Endothelial cell of umbilical vein (primary cell): ENCODE measurements around the gene FREM3. TPM values are rescaled to one million over a fixed set of nuclear protein-coding genes. Genes with fewer than 3 reads are reported as not detected.

ENCODE experiments used
- BruUV-seq: library from RNA; stranded (reverse); fragments of 400-500 nt; replicated peaks from 2 replicates; lab custom pipeline; 2021; lab: Mats Ljungman, UMichigan
- CTCF ChIA-PET: fragments of 300-600, 350-600 bp; sonication (Branson Sonifier 250); formaldehyde crosslinking; loops from one replicate; lab custom pipeline; 2021; ENCODE audit warnings: antibody characterized with exemption, inconsistent platforms; lab: Charles Lee
- POLR2A ChIA-PET: fragments of 300-600, 350-600 bp; sonication (Branson Sonifier 250); formaldehyde crosslinking; loops from one replicate; lab custom pipeline; 2021; ENCODE audit warnings: antibody characterized with exemption, inconsistent platforms; lab: Charles Lee
- DNase-seq: peaks from one replicate; pipeline ENCODE4 v3.0.0-alpha.2; 2011; ENCODE audit warnings: low read depth, low spot score
- FAIRE-seq: peaks from 2 replicates; lab custom pipeline; 2011; peaks lifted over from hg19 to GRCh38; lab: Jason Lieb, UNC
- H2AFZ ChIP-seq: 2 replicates; pipeline ENCODE4 v1.6.0; 2012; ENCODE audit warnings: low read depth, low read length, control low read depth, inconsistent platforms
- H3K27ac ChIP-seq: 2 replicates; pipeline ENCODE4 v1.5.1; 2011; ENCODE audit warnings: low read depth, mild to moderate bottlenecking, control low read depth, low read length, moderate library complexity; ENCODE audit not compliant: insufficient read depth
- H3K27me3 ChIP-seq, 2 experiments: 2 replicates each; pipeline versions ENCODE4 v1.6.0 to v1.6.1; 2011; ENCODE audit warnings: low read length in 2 of 2, mixed read lengths in 1 of 2; ENCODE audit not compliant: control insufficient read depth in 2 of 2, insufficient read depth in 2 of 2
- H3K36me3 ChIP-seq, 2 experiments: 2 replicates in 1 of 2; 3 replicates in 1 of 2; pipeline ENCODE4 v1.5.1; 2011; ENCODE audit warnings: low read length in 2 of 2, mild to moderate bottlenecking in 1 of 2, moderate library complexity in 1 of 2; ENCODE audit not compliant: control insufficient read depth in 2 of 2, insufficient read depth in 2 of 2; ENCODE audit errors: extremely low read depth in 1 of 2
- H3K4me1 ChIP-seq: 3 replicates; pipeline ENCODE4 v1.5.1; 2011; ENCODE audit warnings: mild to moderate bottlenecking, low read length; ENCODE audit not compliant: control insufficient read depth, insufficient read depth; ENCODE audit errors: extremely low read depth
- H3K4me2 ChIP-seq: 2 replicates; pipeline ENCODE4 v1.6.1; 2011; ENCODE audit warnings: low read length, control low read depth, mixed read lengths; ENCODE audit not compliant: insufficient read depth
- H3K4me3 ChIP-seq, 3 experiments: fragments of 200-600 bp in 1 of 3; sonication (generic), shearing (Covaris generic) in 1 of 3; replicated peaks in 1 of 3; 2 replicates each; pipeline ENCODE4 v1.5.1; 2011 to 2016; ENCODE audit warnings: control low read depth in 3 of 3, low read length in 3 of 3, mild to moderate bottlenecking in 2 of 3, inconsistent platforms in 1 of 3, low read depth in 1 of 3, moderate library complexity in 1 of 3; ENCODE audit not compliant: insufficient read depth in 1 of 3
- H3K79me2 ChIP-seq: 2 replicates; pipeline ENCODE4 v1.6.0; 2012; ENCODE audit warnings: low read length, inconsistent platforms; ENCODE audit not compliant: control insufficient read depth, insufficient read depth
- H3K9ac ChIP-seq: replicated peaks from 2 replicates; pipeline ENCODE3; 2011; ENCODE audit warnings: low read length, control low read depth; ENCODE audit not compliant: insufficient read depth; ENCODE audit errors: extremely low read depth
- H3K9me1 ChIP-seq: replicated peaks from 3 replicates; pipeline ENCODE4 v1.6.0; 2011; ENCODE audit warnings: mild to moderate bottlenecking, low read length; ENCODE audit not compliant: control insufficient read depth, insufficient read depth; ENCODE audit errors: extremely low read depth
- H3K9me3 ChIP-seq: replicated peaks from 2 replicates; pipeline ENCODE4 v1.5.1; 2012; ENCODE audit warnings: low read length, inconsistent platforms; ENCODE audit not compliant: control insufficient read depth, insufficient read depth
- H4K20me1 ChIP-seq: replicated peaks from 2 replicates; pipeline ENCODE3; 2011; ENCODE audit warnings: mild to moderate bottlenecking, low read length; ENCODE audit not compliant: control insufficient read depth, insufficient read depth; ENCODE audit errors: extremely low read depth
- FOS ChIP-seq: IDR thresholded peaks from 2 replicates; pipeline ENCODE4 v1.6.1; 2011; ENCODE audit warnings: mild to moderate bottlenecking, low read length, moderate library complexity, borderline replicate concordance; ENCODE audit not compliant: insufficient read depth
- JUN ChIP-seq: IDR thresholded peaks from 2 replicates; pipeline ENCODE4 v1.6.1; 2011; ENCODE audit warnings: borderline replicate concordance, low read depth; ENCODE audit not compliant: insufficient read length, insufficient read depth
- MAX ChIP-seq: IDR thresholded peaks from 2 replicates; pipeline ENCODE4 v1.6.1; 2011; ENCODE audit not compliant: insufficient read depth, insufficient read length
- MYC ChIP-seq: IDR thresholded peaks from one replicate; pipeline ENCODE4 v1.6.1; 2011; ENCODE audit warnings: mild to moderate bottlenecking, low read depth, low read length
- POLR2AphosphoS5 ChIP-seq: IDR thresholded peaks from 2 replicates; pipeline ENCODE4 v1.6.1; 2012; ENCODE audit warnings: low read depth, mild to moderate bottlenecking, control low read depth, low read length, moderate library complexity; ENCODE audit not compliant: insufficient read depth
- dilution Hi-C: fragments of 300-500 bp; cut with MboI; formaldehyde crosslinking; loops from one replicate; pipeline ENCODE4 v1.15.0; 2019; ENCODE audit warnings: low sequenced_read_pairs; ENCODE audit not compliant: extremely low pct_ligation_motif_present
- intact Hi-C: fragments of 100-400 bp; cut with micrococcal nuclease; formaldehyde crosslinking; loops from one replicate; pipeline ENCODE4 v1.10.0; 2022
- polyA plus RNA-seq, 4 experiments: library from polyadenylated mRNA; depleted of rRNA in 3 of 4; stranded (reverse) in 3 of 4; unstranded in 1 of 4; fragments of >200 nt; gene quantifications; 2 replicates each; pipeline versions ENCODE4 v1.2.1 to v1.2.3, GENCODE V29; 2011 to 2012; ENCODE audit warnings: missing spikeins in 1 of 4
- total RNA-seq: library from RNA; stranded (reverse); gene quantifications from 2 replicates; pipeline ENCODE4 v1.2.3, GENCODE V29; 2021

The FREM3 gene
- total and polyA plus RNA-seq, 2 donors (not counting 3 experiments of a cell fraction or from before 2014, with no cell fraction given), result 0.04 to 0.08 TPM

- FAIRE-seq (no peak), DNase-seq (peak; percentile 25)
- dilution Hi-C loops, result no loop called here
- Histone ChIP-seq H3K36me3 (no peaks in the 10 kb centered on the region), H2AFZ (no peak overlapping the region), H3K79me2 (no peaks in the 10 kb centered on the region), H3K27me3 (no peaks in the 10 kb centered on the region), H3K9me1 (no peaks in the 10 kb centered on the region), H3K4me3 (no peak overlapping the region), H3K4me1 (peaks cover 18% of the 10 kb centered on the region), H4K20me1 (no peaks in the 10 kb centered on the region), H3K27ac (no peak overlapping the region), H3K9me3 (no peaks in the 10 kb centered on the region), H3K9ac (no peak overlapping the region), H3K4me2 (no peak overlapping the region)
- no TSS peak for BruUV-seq
- ChIA-PET POLR2A (no interaction called here), CTCF (no interaction called here)
- intact Hi-C loops, result no loop called here
- no peak for TF ChIP-seq FOS
- no peak for TF ChIP-seq MAX
- TF ChIP-seq POLR2AphosphoS5, result no peak
Observed at GRCh38 chr4:143587703-143588102, 112.8 kb downstream of the FREM3 start.

- Histone ChIP-seq H3K79me2 (no peaks in the 10 kb centered on the region), H4K20me1 (no peaks in the 10 kb centered on the region), H3K36me3 (no peaks in the 10 kb centered on the region), H3K9ac (peak overlapping the region; percentile 75), H3K4me2 (peak overlapping the region; percentile 45), H3K9me1 (no peaks in the 10 kb centered on the region), H3K27me3 (no peaks in the 10 kb centered on the region), H3K4me1 (peaks cover 18% of the 10 kb centered on the region), H2AFZ (peak overlapping the region; percentile 75), H3K9me3 (no peaks in the 10 kb centered on the region), H3K27ac (peak overlapping the region; percentile 97), H3K4me3 (no peak overlapping the region)
- DNase-seq (peak; percentile 86), FAIRE-seq (peak; percentile 78)
- POLR2A ChIA-PET, result no interaction called here
- intact Hi-C loops, result loop anchor here (1.0 kb wide), 2 partner anchors 55 to 182 kb away; no protein-coding TSS in a partner anchor
- CTCF ChIA-PET, result interaction anchor here (1.3 to 1.4 kb wide), 2 partner anchors 16 to 27 kb away, joined by 3 read pairs; no protein-coding TSS in a partner anchor
- peak; percentile 91 for TF ChIP-seq JUN
- no peak for TF ChIP-seq MYC
- no TSS peak for BruUV-seq
- dilution Hi-C loops, result no loop called here
Observed at GRCh38 chr4:143586080-143586479, 114.4 kb downstream of the FREM3 start.
